ENCODE data around the gene ARL14EP. TPM values are rescaled to one million over a fixed set of nuclear protein-coding genes. Genes with fewer than 3 reads are reported as not detected.

ARL14EP gene
- total RNA-seq, 1 donor from 2014 or later = 18.0 TPM

GRCh38 chr11:30368394-30368793, 45.5 kb downstream of the ARL14EP start:
- H3K27me3 Mint-ChIP-seq (ENCODE audit: low read depth) = peaks cover 11% of the 10 kb centered on the region
- TF ChIP-seq, protein P1, sequence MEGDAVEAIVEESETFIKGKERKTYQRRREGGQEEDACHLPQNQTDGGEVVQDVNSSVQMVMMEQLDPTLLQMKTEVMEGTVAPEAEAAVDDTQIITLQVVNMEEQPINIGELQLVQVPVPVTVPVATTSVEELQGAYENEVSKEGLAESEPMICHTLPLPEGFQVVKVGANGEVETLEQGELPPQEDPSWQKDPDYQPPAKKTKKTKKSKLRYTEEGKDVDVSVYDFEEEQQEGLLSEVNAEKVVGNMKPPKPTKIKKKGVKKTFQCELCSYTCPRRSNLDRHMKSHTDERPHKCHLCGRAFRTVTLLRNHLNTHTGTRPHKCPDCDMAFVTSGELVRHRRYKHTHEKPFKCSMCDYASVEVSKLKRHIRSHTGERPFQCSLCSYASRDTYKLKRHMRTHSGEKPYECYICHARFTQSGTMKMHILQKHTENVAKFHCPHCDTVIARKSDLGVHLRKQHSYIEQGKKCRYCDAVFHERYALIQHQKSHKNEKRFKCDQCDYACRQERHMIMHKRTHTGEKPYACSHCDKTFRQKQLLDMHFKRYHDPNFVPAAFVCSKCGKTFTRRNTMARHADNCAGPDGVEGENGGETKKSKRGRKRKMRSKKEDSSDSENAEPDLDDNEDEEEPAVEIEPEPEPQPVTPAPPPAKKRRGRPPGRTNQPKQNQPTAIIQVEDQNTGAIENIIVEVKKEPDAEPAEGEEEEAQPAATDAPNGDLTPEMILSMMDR (IDR thresholded peaks at IDR 0.05) = no peak
- no peak overlapping the region for H3K27ac Mint-ChIP-seq (ENCODE audit: unreplicated experiment)
- DNase-seq (ENCODE audit: low spot score) = no peak
- H3K4me3 Mint-ChIP-seq (ENCODE audit: unreplicated experiment) = no peak overlapping the region
- no peaks in the 10 kb centered on the region for H3K36me3 Mint-ChIP-seq (ENCODE audit: low read depth)
- no peaks in the 10 kb centered on the region for H3K4me1 Mint-ChIP-seq (ENCODE audit: low read depth)
- no peaks in the 10 kb centered on the region for H3K9me3 Mint-ChIP-seq (ENCODE audit: low read depth)

GRCh38 chr11:30370164-30370563, 47.3 kb downstream of the ARL14EP start:
- DNase-seq (ENCODE audit: low spot score) = no peak
- H3K4me1 Mint-ChIP-seq (ENCODE audit: low read depth) = no peaks in the 10 kb centered on the region
- TF ChIP-seq, protein P1 (IDR thresholded peaks at IDR 0.05) = no peak
- H3K9me3 Mint-ChIP-seq (ENCODE audit: low read depth) = no peaks in the 10 kb centered on the region
- H3K4me3 Mint-ChIP-seq (ENCODE audit: unreplicated experiment) = no peak overlapping the region
- no peak overlapping the region for H3K27ac Mint-ChIP-seq (ENCODE audit: unreplicated experiment)
- H3K36me3 Mint-ChIP-seq (ENCODE audit: low read depth) = no peaks in the 10 kb centered on the region
- H3K27me3 Mint-ChIP-seq (ENCODE audit: low read depth) = peaks cover 10% of the 10 kb centered on the region

- Mint-ChIP-seq H3K4me3 (ENCODE audit: unreplicated experiment) (no peak overlapping the region), H3K9me3 (ENCODE audit: low read depth) (no peaks in the 10 kb centered on the region), H3K36me3 (ENCODE audit: low read depth) (no peaks in the 10 kb centered on the region), H3K27ac (ENCODE audit: unreplicated experiment) (no peak overlapping the region), H3K4me1 (ENCODE audit: low read depth) (no peaks in the 10 kb centered on the region), H3K27me3 (ENCODE audit: low read depth) (peaks cover 17% of the 10 kb centered on the region)
- TF ChIP-seq, protein P1 (IDR thresholded peaks at IDR 0.05) = no peak
- DNase-seq (ENCODE audit: low spot score) = no peak
Measured at GRCh38 chr11:30377347-30377746, 54.4 kb downstream of the ARL14EP start.

DNA sequence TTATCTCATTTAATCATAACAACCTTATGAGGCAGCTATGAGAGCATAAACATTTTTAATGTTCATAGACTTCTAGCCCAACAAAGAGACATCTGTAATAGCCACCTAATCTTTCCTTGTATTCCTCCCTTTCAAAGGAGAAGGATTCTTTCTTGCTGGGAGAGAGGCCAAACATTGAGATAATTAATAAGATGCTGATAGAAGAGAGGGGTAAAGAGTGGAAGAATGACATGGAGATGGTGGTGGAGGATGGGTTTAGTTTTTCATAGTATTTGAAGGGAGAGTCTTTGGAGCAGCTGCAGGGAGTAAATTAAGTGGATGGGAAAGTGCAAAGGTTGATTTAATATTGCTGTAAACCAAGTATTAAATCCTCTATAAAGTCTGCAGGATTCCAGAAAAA, 57.9 kb downstream of the ARL14EP start:
- TF ChIP-seq, protein P1 (IDR thresholded peaks at IDR 0.05) = no peak
- Mint-ChIP-seq H3K9me3 (ENCODE audit: low read depth) (no peaks in the 10 kb centered on the region), H3K4me1 (ENCODE audit: low read depth) (no peaks in the 10 kb centered on the region), H3K27ac (ENCODE audit: unreplicated experiment) (no peak overlapping the region), H3K27me3 (ENCODE audit: low read depth) (peaks cover 12% of the 10 kb centered on the region), H3K36me3 (ENCODE audit: low read depth) (no peaks in the 10 kb centered on the region), H3K4me3 (ENCODE audit: unreplicated experiment) (no peak overlapping the region)
- DNase-seq (ENCODE audit: low spot score) = no peak

- H3K36me3 Mint-ChIP-seq (ENCODE audit: low read depth) = no peaks in the 10 kb centered on the region
- peaks cover 12% of the 10 kb centered on the region for H3K27me3 Mint-ChIP-seq (ENCODE audit: low read depth)
- H3K4me3 Mint-ChIP-seq (ENCODE audit: unreplicated experiment) = no peak overlapping the region
- no peaks in the 10 kb centered on the region for H3K4me1 Mint-ChIP-seq (ENCODE audit: low read depth)
- H3K27ac Mint-ChIP-seq (ENCODE audit: unreplicated experiment) = no peak overlapping the region
- DNase-seq (ENCODE audit: low spot score) = no peak
- H3K9me3 Mint-ChIP-seq (ENCODE audit: low read depth) = no peaks in the 10 kb centered on the region
- TF ChIP-seq, protein P1 (IDR thresholded peaks at IDR 0.05) = no peak
Measured at GRCh38 chr11:30381879-30382278, 59.0 kb downstream of the ARL14EP start.

Other genes starting within 250 kb of the ARL14EP start
- gene FSHB, start 92.1 kb upstream of the ARL14EP start, total RNA-seq = not detected in 3 replicates